GM19351 (cell line): ENCODE data around the gene PPP2R5D.
"Not testable (repeated sequence)": the region's sequence is repeated elsewhere in the genome, so short reads cannot be mapped to it uniquely, and the experiment has no call there.

Source experiments
- ATAC-seq: cut with Tn5 transposase; IDR thresholded peaks from one replicate; pipeline ENCODE4 v1.9.1; 2021; ENCODE audit warnings: mild to moderate bottlenecking, moderate library complexity; ENCODE audit not compliant: unreplicated experiment

The PPP2R5D gene

DNA sequence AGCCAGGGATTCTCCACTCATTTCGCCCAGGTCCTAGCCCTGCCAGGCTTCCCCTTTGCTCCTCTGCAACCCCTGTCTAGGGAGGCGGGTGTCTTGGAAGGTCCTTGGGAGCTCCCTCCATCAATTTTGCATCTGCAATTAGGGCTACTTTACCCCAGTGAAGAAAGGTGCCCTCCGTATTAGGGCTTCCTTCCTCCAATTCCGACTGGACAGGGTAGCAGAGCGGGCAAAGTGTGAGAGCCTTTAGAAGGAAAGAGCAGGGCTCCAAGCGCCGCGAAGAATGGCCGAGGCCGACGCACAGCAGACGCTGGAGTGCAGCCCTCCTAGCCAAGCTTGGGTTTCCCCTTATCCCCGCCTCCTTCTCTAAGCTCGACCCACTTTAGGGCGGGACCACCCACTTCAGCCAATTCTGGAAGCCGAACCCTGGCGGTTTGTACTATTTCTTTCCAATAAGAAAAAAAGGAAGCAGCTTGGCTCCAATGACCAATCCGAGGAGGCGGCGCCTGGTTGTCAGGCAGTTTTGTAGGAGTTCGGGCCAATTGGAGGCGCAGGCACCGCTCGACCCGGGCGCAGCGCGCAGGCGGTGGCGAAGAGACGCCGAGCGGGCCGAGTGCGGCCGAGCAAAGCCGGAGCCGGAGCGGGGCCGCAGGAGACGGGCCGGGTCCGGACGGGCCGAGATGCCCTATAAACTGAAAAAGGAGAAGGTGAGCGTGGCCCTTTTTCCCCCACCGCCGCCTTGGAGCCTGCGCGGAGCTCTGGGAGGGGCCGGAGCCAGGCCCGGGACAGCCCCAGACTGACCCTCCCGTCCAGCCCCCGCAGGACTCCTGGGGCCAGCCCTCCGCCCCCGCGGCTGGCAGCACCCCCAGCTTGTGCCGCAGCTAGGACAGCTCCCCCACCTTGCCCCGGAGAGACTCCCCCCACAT is at the start of gene PPP2R5D:
Gene PPP2R5D (plus strand): TSS at position 570 of the 923 bp plus-strand sequence. CDS start 108 bp downstream, at position 678.
- peak; percentile 93 for ATAC-seq

DNA sequence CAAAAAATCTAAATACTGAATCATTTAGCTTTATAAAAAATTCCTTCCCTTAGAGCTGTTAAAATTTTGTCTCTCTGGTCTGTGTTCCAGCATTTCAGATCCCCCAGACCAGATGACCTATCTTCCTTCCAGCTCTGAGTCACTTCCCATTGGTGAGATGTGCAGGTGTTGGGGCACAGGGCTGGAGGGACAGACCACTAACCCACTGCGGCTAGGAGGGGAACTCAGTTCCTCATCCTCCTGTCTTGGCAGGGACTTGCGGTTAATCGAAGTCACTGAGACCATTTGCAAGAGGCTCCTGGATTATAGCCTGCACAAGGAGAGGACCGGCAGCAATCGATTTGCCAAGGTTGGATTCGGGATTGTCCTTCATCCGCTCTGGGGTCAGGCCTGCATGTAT is 49.0 kb upstream of the PPP2R5D start:
- ATAC-seq: no peak

DNA sequence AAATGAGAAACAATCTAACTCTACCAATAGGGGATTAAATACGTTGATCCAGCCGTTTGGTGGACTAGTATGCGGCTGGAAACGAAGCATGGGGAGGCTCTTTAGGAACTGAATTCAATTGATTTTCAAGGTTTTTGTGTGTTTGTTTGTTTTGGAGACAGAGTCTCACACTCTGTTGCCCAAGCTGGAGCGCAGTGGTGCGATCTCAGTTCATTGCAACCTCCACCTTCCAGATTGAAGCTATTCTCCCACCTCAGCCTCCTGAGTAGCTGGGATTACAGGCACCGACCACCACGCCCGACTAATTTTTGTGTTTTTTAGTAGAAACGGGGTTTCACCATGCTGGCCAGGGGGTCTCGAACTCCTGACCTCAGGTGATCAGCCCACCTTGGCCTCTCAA is 48.0 kb upstream of the PPP2R5D start:
- ATAC-seq: no peak

DNA sequence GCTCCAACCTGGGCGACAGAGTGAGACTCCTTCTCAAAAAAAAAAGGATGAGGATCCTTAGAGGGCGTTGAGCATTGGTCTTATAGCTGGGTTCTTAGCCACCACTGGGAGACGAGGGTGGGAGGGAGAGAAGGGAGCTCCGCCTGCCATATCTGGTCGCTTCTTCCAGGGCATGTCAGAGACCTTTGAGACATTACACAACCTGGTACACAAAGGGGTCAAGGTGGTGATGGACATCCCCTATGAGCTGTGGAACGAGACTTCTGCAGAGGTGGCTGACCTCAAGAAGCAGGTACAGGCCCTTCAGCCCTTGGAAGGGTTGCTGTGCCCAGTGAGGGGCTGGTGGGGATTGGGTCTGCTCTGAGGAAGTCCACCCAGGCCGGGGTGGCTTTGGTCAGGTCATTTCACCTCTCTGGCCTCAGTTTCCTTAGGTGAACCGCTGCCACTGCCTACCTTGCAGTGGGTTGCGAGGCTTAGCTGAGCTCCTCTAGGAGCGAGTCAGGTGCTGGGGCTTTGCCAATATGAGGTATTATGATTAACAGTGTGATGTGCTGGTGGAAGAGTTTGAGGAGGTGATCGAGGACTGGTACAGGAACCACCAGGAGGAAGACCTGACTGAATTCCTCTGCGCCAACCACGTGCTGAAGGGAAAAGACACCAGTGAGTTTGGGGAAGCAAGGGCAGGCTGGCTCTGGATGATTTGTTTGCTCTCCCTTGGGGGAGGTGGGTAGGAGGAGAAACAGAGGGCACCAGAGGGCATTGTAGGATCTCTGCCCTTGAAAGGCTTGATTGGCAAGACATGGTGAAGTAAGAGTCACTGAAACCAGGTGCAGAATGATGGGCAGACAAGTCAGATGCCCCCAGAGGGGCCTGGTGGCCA is 46.6 kb upstream of the PPP2R5D start:
- no peak for ATAC-seq

DNA sequence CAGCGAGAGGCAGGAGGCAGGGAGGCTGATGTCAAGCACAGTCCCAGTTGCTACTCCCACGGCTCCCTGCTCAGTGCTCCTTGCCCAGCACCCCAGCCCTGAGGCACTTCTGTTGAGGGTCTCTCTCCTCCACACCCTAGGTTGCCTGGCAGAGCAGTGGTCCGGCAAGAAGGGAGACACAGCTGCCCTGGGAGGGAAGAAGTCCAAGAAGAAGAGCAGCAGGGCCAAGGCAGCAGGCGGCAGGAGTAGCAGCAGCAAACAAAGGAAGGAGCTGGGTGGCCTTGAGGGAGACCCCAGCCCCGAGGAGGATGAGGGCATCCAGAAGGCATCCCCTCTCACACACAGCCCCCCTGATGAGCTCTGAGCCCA is 46.0 kb upstream of the PPP2R5D start:
- no peak for ATAC-seq

DNA sequence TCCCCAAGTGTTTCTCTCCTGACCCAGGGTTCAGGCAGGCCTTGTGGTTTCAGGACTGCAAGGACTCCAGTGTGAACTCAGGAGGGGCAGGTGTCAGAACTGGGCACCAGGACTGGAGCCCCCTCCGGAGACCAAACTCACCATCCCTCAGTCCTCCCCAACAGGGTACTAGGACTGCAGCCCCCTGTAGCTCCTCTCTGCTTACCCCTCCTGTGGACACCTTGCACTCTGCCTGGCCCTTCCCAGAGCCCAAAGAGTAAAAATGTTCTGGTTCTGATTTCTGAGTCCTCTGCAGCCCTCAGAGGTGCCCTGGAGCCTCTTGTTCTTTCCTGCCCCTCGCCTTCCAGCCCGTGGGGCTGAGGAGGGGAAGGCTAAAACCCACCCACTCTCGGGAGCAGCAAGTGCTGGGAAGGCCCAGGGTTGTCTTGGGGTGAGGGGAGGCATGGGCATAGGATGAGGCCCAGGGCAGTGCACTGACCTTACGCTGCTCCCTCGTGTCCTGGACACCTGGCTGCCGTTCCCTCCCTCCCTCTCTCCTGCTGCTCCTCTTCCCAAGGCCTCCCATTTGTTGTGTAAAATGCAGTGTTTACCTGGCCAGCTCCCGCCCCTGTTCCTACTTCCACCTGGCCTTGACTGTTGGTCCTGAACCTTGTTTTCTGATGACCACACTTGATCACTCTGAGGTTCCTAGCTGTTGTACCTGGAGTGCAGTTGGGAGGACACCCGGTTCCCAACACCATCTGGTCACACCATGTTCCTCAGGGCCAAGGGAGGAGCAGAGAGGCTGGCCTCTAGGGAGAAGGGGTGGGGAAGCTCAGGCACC is 45.2 kb upstream of the PPP2R5D start:
- no peak for ATAC-seq

DNA sequence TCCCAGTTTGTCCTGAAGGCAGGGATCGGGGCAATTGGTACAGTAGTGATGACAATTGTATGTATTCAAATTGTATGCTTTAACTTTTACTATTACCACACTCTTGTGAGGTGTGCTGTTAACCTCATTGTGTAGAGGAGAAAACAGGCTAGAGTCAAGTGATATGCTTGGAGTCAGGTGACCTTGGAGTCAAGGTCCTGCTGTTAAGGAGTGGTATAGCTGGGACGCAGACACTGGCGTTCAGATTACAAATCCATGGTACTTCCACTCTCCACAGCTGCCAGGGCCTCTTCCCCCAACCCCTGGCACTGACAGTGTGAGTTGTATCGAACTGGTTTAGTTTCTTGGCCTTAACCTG is 44.6 kb upstream of the PPP2R5D start:
- ATAC-seq: no peak

DNA sequence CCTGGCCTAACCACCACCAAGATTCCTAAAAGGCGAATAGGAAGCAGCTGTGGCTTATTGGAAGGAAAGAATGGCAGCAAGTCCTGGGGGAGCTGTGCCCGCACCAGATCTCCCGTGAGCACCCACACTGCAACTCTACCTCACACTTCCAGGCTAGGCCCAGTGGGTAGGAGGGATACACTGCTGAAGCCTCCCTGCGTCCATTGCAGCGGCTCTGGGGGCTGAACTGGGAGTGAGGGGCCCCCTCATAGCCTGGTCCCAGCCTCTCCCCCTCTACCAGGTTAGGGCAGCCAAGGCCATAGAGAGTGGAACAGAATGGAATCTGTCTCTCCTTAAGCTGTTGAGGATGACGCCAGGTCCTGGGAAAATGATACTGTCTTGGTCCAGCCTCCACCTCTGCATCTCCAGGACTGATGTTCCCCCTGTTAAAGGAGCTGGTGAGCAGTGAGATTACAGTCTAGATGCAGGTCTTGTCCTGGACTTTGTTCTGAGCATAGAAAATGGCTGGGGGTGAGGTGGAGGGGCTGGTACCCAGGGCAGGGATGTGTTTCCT is 43.8 kb upstream of the PPP2R5D start:
- ATAC-seq: no peak

DNA sequence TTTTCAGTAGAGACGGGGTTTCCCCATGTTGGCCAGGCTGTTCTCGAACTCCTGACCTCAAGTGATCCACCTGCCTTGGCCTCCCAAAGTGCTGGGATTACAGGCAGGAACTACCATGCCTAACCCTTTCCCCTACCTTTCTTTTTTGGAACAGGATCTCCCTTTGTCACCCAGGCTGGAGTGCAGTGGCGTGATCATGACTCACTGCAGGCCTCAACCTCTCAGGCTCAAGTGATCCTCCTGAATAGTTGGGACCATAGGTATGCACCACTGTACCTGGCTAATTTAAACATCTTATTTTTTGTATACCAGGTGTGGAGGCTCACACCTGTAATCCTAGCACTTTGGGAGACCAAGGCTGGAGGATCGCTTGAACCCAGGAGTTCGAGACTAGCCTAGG is 43.0 kb upstream of the PPP2R5D start:
- not testable (repeated sequence) for ATAC-seq

DNA sequence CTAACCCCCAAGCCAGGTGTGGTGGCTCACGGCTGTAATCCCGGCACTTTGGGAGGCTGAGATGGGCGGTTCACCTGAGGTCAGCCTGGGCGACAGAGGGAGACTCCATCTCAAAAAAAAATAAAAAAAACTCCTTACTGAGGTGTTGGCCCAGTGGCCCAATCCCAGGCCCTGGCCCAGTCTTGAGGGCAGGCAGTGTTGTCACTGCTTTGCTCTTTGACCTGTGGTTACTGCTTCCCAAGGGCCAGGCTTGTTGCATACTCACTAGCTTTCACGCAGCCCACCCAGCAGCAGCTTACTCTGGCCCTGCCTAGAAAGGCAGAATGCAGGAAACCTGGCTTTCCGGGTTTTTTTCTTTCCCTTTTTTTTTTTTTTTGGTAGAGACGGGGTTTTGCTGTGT is 41.9 kb upstream of the PPP2R5D start:
- no peak for ATAC-seq

DNA sequence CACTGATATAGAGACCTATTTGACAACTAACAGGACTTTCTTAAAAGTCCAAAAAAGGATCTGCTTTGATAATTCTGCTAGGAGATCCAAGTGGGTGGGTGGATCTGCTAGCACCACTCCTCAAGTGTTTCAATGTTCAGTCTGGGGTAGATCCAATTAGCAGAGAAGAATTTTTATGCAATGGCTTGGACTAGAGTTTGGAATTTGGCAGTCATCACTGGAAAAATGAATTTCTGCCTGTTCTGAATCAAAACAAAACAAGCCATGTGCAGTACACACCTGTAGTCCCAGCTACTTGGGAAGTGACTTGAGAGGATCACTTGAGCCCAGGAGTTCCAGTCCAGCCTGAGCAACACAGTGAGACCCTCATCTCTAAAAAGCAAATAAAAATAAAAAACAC is 36.4 kb upstream of the PPP2R5D start:
- ATAC-seq: no peak

DNA sequence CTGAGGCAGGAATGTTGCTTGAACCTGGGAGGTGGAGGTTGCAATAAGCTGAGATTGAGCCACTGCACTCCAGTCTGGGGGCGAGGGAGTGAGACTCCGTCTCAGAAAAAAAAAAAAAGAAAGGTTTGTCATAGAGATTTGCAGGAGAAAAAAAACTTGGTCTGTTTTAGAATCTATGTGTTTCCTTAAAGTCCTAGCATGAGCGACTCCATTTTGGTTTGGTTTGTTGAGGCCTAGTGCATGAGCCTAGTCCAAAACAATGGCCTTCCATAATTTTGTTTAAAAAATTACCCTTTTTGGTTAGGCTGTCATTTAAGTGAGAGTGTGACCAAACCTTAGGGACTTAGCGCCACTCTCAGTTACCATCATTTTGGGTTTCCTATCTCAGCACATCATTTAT is 32.0 kb upstream of the PPP2R5D start:
- ATAC-seq: no peak

DNA sequence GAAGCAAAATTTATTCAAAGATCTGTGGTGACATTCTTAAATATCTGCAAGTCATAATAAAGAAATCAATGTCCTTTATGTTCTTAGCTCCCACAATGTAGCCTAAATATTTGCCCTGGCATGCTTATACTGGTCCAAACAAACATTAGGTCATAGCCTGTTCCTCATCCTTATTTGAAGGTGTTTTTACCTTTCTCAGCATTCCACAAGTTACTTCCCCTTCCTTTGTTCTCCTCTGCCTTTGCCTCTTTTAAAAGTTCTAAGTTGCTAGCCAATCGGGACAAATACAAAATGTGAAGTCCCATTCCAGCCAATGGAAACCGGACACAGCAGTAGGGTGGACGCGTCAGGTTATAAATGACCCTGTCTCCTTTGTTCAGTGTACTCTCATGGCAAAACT is 30.0 kb upstream of the PPP2R5D start:
- not testable (repeated sequence) for ATAC-seq

DNA sequence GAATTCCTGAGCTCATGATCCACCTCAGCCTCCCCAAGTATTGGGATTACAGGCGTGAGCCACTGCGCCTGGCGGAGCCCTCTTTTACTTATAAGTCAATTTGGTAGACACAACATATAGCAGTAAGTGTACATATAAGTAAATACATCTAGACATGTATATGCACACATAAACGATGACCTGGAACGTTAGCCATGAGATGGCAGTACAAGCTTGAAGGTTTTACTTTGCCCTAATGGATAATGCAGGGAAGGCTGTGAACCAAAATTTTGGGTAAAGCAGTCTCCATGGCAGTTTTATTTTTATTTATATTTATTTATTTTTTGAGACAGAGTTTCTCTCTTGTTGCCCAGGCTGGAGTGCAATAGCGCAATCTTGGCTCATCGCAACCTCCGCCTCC is 26.2 kb upstream of the PPP2R5D start:
- no peak for ATAC-seq

DNA sequence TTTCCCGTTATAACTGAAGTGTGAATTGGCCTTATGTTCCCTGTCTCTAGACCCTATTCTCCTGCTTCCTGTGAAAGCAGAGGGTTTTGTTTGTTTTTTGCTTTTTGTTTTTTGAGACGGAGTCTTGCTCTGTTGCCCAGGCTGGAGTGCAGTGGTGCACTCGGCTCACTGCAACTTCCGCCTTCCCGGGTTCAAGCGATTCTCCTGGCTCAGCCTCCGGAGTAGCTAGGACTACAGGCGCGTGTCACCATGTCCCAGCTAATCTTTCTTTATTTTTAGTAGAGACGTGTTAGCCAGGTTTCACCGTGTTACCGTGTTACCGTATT is 24.5 kb upstream of the PPP2R5D start:
- ATAC-seq: no peak

DNA sequence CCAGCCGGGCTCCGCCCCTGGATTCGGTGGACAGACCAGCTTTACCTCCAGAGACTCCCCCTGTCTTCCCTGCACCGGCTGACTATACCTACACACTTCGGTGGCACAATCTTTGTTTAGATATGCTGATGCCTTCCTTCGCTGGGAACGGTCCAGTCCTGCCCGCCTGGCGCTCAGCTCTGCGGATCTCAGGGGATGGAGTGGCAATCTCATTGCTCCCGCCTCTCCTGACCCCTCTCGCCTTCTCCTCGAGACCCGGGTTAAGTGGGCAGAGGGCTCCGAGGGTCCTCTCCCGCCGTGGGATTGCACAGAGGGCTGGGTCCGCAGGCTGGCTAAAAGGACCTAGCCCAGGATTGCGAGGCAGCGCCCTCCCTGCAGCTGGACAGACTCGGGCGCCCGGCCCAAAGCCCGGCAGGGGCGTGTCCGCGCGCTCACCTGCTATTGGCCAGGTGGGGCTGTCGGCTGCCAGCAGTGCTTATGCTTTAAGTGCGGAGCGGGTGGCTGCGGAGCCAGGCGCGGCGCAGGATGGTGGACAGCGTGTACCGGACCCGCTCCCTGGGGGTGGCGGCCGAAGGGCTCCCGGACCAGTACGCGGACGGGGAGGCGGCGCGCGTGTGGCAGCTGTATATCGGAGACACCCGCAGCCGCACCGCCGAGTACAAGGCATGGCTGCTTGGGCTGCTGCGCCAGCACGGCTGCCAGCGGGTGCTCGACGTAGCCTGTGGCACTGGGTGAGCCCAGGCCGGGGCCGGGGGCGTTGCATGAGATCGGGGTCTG is 23.9 kb upstream of the PPP2R5D start, which contains the start of gene GNMT:
Gene GNMT (plus strand): TSS at position 512 of the 777 bp plus-strand sequence. CDS start 14 bp downstream, at position 526.
- no peak for ATAC-seq

DNA sequence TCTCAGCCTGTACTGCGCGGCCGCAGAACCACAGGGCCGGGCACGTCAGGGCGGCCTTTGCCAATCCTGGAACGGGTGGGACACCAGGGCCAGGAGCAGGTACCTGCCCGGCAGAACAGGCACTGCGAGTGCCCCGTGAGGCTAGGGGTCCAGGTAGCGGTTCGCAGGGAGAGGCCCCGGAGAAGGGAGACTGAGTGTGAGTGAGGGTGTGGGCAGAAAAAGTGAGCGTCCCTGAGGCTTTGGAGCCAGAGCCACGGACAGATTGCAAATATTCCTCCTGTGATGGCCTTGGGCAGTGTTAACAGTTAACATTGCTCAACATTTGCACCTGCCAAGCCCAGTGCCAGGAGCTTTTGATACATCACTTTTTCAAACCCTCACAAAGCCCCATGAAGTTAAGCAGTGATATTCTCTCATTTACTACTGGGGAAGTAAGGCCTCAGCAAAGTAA is 23.3 kb upstream of the PPP2R5D start:
- ATAC-seq: no peak

DNA sequence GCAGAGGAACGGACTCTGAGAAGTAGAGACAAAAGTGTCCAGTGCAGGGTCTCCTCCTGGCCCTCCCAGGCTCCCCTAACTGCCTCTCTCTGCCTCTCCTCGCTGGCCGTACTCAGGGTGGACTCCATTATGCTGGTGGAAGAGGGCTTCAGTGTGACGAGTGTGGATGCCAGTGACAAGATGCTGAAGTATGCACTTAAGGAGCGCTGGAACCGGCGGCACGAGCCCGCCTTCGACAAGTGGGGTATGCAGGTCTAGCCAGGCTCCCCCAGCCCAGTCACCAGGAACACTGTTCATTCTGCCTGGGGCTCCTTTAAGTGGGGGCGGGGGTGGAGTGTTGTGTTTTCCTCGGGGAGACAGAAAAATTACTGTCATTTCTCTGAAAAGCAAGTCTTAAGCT is 22.3 kb upstream of the PPP2R5D start:
- ATAC-seq: no peak

DNA sequence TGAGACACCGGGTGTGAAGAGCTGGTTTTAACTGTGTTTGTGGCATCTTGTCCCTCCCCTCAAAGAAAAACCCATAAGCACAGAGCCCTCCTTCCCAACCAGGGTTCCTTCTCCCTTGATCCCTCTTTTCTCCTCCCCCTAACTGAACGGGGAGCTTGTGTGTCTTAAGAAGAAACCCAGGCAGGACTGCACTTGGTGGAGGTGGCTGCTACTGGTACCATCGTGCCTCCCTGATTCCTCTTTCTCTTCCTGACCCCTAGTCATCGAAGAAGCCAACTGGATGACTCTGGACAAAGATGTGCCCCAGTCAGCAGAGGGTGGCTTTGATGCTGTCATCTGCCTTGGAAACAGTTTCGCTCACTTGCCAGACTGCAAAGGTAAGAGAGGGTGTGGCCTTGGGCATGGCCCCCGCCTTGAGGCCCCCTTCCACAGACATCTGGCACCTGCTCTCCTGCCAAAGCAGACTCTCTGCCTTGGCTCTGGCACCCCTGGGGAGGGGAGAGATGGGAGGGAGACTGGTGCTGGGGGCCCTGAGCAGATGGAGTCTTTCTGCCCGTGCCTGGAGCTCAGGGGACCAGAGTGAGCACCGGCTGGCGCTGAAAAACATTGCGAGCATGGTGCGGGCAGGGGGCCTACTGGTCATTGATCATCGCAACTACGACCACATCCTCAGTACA is 21.7 kb upstream of the PPP2R5D start:
- ATAC-seq: no peak
